AG08395 (cell line): ENCODE measurements around the gene PSMB2.

Source experiments
- DNase-seq: peaks from one replicate; pipeline ENCODE4 v3.0.0; 2012; ENCODE audit warnings: mixed read lengths, low spot score

The PSMB2 gene

DNA sequence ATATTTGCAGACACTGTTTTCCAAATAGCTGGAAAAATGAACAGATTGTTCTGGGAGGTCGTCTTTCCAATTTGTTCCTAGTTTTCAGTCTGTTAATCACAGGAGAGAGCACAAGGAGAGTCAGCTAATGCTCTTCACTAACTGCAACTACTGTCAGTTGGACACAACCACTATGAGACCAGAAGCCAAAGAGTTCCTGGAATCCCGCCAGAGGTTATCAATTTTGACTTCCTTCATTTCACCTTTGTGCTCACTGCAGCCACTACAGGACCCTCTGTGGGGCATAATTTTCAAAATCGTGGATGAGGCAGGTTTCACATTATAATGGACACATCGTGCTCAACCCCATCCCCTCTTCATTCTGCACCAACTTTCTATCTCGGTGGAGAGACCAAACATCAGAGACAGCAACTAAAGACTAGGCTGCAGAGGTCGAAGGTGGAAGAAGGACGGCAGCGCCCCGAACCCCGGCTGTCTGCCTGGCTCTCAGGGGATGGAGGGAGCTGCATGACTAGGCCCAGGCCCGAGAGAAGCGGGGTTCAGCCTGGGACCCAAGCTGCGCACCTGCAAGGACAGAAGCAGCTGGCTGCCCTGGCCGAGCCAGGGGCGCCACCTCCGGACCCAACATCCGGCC, 84.7 kb downstream of the PSMB2 start:
- DNase-seq = no peak

GRCh38 chr1:35555601-35556477, 85.5 kb downstream of the PSMB2 start:
- no peak for DNase-seq

DNA sequence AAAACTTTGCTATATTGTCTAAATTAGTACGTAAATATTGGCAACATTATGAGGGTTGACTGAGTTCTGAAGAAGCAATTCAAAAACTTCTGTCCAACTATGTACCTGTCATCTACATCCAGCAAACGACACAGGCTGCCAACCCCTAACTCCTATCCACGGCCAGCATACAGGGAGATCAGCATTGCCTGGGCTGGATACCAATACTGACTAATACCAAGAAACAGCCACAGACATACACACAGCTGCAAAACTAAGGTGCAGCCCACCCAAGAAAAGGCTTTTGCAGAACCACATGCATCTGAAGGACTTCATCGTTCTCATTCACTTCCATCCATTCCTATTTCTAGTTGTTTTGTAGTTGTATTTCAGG, 86.1 kb downstream of the PSMB2 start:
- DNase-seq = no peak

DNA sequence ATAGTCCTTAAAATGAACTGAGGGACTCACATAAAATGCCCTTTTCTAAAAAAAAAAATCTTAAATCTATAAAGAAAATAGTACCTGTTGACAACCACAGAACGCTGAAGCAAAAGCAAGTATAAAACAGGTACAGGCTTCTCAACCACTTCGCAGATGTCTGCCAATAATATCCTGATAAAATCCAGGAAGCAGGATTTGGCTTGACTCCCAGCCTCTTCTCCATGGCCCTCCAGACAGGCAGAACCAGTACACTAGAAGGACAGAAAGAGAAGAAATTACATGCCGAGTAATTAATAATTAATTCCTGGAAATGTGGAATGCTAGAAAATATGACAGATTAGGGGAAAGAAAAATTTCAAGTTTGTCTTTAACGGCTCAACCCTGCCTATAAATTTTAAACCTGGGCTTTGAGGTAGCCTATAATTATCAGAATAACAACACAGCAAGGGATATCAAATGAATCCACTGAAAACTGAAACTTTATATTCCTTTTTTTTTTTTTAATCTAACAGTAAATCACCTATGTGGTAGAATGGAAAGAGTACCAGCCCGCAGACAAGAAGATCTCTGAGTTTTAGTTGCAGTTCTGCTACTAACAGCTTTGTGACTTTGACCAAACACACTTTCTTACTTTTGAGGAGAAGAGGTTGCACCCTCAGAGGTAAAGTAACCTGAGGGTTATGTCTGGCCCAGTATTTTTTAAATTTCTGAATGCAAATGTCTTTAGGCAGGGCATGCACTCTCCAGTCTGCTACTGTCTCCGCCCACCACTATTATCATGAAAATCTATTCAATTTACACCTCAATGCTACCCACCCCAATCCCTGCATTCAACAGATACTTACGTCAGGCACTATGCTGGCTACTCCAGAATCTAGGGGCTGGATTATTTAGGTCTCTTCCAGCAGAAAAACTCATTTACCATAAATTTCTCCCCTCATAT, 86.8 kb downstream of the PSMB2 start:
- no peak for DNase-seq

DNA sequence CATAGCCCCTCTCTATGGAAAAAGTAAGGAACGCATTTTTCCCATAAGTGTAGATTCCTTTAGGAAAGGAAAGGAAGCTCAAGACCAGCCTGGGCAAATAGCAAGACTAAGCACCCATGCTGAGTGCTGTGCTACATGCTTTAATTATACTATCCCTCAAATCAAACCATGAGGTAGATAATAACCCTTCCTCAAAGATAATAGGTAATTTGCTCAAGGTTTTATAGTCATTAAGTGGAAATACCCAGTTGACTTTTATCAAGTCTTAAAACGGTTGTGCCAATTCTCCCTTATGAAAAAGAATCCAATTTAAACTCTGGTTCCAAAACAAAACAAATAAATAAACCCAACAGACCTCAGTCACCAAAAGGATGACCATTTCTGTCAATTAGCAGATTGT, 87.5 kb downstream of the PSMB2 start:
- DNase-seq = no peak
